ENCODE data around the gene MPHOSPH9.

MPHOSPH9 gene

GRCh38 chr12:123232807-123233504, at the start of gene MPHOSPH9, which contains the start of gene MTRFR:
Gene MPHOSPH9, minus strand, starts transcription at chr12:123233141. Its CDS starts 2,777 bp downstream, at chr12:123230364.
Gene MTRFR, plus strand, starts transcription at chr12:123233436. Its CDS starts 20,239 bp downstream, at chr12:123253675.
- in situ Hi-C loops (cut with MboI; ENCODE audit: low sequenced_read_pairs): loop anchor here (25.0 kb wide), 1 partner anchor 371 kb away; no protein-coding TSS in a partner anchor

- in situ Hi-C loops (cut with MboI; ENCODE audit: low sequenced_read_pairs): no loop called here
Observed at GRCh38 chr12:123282111-123282510, 49.2 kb upstream of the MPHOSPH9 start.

- in situ Hi-C loops (cut with MboI; ENCODE audit: low sequenced_read_pairs): no loop called here
Observed at GRCh38 chr12:123280971-123281370, 48.0 kb upstream of the MPHOSPH9 start.

- in situ Hi-C loops (cut with MboI; ENCODE audit: low sequenced_read_pairs): no loop called here
Observed at GRCh38 chr12:123278101-123278627, 45.2 kb upstream of the MPHOSPH9 start.

- in situ Hi-C loops (cut with MboI; ENCODE audit: low sequenced_read_pairs): no loop called here
Observed at GRCh38 chr12:123273166-123273565, 40.2 kb upstream of the MPHOSPH9 start.

- in situ Hi-C loops (cut with MboI; ENCODE audit: low sequenced_read_pairs): no loop called here
Observed at GRCh38 chr12:123271001-123271668, 38.2 kb upstream of the MPHOSPH9 start.

- in situ Hi-C loops (cut with MboI; ENCODE audit: low sequenced_read_pairs): no loop called here
Observed at GRCh38 chr12:123270214-123271000, 37.5 kb upstream of the MPHOSPH9 start.

- in situ Hi-C loops (cut with MboI; ENCODE audit: low sequenced_read_pairs): no loop called here
Observed at GRCh38 chr12:123269896-123270213, 36.9 kb upstream of the MPHOSPH9 start.

- in situ Hi-C loops (cut with MboI; ENCODE audit: low sequenced_read_pairs): no loop called here
Observed at GRCh38 chr12:123269395-123269892, 36.5 kb upstream of the MPHOSPH9 start.

- in situ Hi-C loops (cut with MboI; ENCODE audit: low sequenced_read_pairs): no loop called here
Observed at GRCh38 chr12:123268850-123269249, 35.9 kb upstream of the MPHOSPH9 start.

- in situ Hi-C loops (cut with MboI; ENCODE audit: low sequenced_read_pairs): no loop called here
Observed at GRCh38 chr12:123267991-123268843, 35.3 kb upstream of the MPHOSPH9 start.

GRCh38 chr12:123267335-123267920, 34.5 kb upstream of the MPHOSPH9 start:
- in situ Hi-C loops (cut with MboI; ENCODE audit: low sequenced_read_pairs): no loop called here

- in situ Hi-C loops (cut with MboI; ENCODE audit: low sequenced_read_pairs): no loop called here
Observed at GRCh38 chr12:123266679-123267277, 33.8 kb upstream of the MPHOSPH9 start.

GRCh38 chr12:123265851-123266678, 33.1 kb upstream of the MPHOSPH9 start:
- in situ Hi-C loops (cut with MboI; ENCODE audit: low sequenced_read_pairs): no loop called here

- in situ Hi-C loops (cut with MboI; ENCODE audit: low sequenced_read_pairs): no loop called here
Observed at GRCh38 chr12:123264642-123265041, 31.7 kb upstream of the MPHOSPH9 start.

GRCh38 chr12:123263196-123263817, 30.4 kb upstream of the MPHOSPH9 start:
- in situ Hi-C loops (cut with MboI; ENCODE audit: low sequenced_read_pairs): no loop called here

- in situ Hi-C loops (cut with MboI; ENCODE audit: low sequenced_read_pairs): no loop called here
Observed at GRCh38 chr12:123261196-123261595, 28.3 kb upstream of the MPHOSPH9 start.

- in situ Hi-C loops (cut with MboI; ENCODE audit: low sequenced_read_pairs): no loop called here
Observed at GRCh38 chr12:123260081-123260480, 27.1 kb upstream of the MPHOSPH9 start.

All from HL-60/S4 (cell line).